Stimulated activated CD4-positive, alpha-beta T cell treated with anti-CD3 and anti-CD28 coated beads, TNF-alpha, amount 100 ng/mL, for 48 hours (primary cell): ENCODE data around the gene ZNF853.
"Not testable (repeated sequence)": the region's sequence is repeated elsewhere in the genome, so short reads cannot be mapped to it uniquely, and the experiment has no call there.

Source experiments
- DNase-seq, 3 donors: peaks; one replicate each; pipeline ENCODE4 v3.0.0-alpha.2; 2020; ENCODE audit warnings: low read depth in 3 of 3

Gene ZNF853

DNA sequence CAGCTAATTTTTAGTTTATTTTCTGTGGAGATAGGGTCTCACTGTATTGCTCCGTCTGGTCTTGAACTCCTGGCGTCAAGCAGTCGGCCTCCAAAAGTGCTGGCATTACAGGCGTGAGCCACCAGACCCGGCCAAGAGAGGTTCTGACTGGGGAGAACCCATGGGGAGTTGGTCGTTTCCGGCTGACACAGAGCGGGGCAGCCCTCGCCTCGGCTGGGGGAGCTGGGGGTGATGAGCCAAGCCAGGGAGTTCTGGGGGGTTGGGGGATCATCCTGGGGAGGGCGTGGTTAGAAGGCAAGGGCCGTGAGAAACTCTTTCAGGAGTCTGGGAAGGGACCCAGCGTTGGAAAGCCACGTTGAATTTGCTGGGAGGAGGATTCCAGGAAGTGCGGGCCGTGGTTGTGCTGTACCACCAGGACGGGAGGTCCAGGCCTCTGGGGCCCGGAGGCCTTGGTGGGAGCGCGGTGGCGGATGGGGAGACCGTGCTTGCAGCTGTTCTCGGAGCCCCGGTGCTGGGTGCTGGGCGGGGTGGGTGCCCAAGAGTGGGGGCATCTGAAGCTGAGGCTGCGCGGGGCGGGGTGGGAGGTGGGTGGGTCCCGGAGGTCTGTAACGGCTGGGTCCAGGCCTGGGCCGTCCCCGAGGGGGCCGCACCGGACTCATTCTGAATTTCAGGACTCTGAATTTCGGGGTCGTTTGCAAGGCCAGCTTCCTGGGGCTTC, 8.4 kb upstream of the ZNF853 start:
- no peak for DNase-seq

DNA sequence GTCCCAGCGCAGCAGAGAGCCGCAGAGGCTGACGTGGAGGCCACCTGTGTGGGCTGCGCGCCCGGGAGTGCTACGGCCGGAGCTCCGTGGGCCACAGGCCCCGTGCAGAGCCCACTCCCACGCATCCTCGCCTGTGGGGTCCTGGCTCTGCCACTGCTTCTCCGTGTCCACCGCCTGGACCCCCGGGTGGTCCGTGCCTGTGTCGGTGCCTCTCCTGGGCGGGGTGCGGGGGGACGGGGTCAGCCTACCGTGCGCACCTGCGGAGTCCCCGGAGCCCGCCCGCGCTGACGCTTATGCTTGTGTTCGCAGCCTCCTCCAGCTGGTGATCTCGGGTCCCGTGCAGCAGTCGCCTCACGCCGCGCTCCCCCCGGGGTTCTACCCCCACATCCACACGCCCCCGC, 7.8 kb upstream of the ZNF853 start:
- no peak for DNase-seq

DNA sequence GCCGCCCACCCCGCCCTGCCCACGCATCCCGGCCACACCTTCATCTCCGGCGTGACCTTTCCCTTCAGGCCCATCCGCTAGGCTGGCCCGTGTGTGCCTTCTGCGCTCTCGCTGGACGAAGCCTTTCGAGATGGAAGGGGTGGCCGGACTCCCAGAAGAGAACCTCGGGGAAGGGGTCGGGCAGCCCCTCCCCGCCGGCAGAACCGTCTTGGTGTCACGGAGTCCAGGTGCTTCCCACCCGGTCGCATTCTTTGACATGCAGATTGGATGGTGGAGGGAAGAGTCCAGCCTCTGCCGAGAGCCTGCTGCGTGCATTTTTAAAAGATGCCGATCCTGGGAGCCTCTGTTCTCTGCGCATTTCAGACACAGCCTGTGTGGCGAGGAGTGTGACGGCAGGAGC, 7.3 kb upstream of the ZNF853 start:
- no peak for DNase-seq

DNA sequence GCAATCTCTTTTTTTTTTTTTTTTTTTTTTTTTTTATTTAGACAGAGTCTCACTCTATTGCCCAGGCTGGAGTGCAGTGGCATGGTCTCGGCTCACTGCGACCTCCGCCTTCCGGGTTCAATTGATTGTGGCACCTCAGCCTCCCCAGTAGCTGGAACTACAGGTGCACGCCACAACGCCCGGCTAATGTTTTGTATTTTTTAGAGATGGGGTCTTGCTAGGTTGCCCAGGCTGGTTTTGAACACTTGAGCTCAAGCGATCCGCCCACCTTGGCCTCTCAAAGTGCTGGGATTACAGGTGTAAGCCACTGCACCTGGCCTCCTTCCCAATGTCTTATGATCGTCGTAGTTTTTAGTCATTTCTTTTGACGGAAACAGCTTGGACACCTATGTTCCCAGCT, 6.6 kb upstream of the ZNF853 start:
- DNase-seq, result no peak

DNA sequence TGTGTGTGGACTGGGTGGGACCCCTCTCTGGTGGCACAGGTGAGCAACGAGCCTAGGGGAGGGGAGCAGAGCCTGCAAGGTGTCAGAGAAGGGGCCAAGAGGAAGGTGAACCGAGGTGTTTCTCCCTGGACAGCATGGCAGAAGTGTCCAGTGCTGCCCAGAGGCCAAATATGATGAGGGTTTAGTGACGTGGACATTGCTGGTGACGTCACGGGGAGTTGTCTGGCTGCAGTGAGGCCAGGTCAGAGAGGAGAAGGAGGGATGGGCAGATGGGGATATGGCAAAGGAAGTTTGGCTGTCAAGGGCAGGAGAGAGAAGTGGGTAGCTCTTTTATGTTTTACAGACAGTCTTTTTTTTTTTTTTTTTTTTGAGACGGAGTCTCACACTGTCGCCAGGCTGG, 2.6 kb upstream of the ZNF853 start:
- no peak for DNase-seq

DNA sequence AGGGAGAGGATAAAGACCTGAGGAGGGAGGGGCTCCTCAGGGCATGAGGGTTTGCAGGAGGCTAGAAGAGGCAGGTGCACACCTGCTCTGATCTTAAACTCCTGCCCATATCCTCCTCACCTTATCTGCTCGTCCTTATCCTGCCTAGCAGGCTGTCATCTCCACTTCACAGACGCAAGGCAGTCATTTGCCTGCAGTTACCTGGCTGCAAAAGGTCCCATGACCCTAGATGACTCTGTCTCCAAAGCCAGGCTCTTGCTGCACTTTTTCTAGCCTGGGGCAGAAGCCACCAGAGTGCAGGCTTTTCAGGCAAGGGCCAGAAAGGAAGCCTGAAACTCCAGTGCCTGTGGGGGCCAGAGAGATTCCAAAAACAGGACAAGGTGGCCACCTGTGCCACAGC, 1.7 kb upstream of the ZNF853 start:
- DNase-seq, result no peak

DNA sequence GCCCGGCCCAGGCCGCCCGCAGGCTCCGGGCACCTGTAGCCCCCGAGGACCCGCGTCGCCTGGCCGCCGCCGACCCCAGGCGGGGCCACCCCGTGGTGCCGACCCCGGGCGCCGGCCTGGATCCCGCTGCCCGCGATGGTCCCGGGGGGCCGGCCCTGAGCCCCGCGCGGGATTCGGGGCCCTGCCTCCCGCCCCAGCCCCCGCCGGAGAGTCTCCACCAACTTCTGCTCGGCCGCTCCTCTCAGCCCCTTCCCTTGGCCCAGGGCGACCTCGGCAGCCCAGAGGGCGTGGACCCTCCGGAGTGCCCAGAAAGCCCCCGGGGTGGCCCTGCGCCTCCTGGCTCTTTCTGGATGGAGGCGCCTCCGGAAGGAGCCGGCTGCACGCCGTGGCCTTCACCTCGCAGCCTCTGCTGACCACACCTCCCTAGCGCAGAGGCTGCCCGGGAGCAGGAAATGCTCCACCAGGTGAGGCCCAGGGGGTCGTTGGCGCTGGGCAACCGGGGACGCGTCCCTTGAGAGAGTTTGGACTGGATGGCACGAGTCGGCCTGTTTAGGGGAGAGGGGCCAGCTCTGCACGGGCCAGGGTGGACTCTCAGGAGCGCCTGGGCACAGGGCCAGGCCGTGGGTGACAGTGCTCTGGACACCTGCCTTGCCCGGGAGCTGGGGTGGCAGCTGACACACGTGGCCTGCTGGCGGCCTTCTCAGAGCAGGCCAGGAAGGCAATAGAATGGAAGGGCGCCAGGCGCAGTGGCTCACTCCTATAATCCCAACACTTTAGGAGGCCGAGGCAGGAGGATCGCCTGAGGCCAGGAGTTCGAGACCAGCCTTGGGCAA, 529 bp downstream of the ZNF853 start:
- DNase-seq, result no peak

DNA sequence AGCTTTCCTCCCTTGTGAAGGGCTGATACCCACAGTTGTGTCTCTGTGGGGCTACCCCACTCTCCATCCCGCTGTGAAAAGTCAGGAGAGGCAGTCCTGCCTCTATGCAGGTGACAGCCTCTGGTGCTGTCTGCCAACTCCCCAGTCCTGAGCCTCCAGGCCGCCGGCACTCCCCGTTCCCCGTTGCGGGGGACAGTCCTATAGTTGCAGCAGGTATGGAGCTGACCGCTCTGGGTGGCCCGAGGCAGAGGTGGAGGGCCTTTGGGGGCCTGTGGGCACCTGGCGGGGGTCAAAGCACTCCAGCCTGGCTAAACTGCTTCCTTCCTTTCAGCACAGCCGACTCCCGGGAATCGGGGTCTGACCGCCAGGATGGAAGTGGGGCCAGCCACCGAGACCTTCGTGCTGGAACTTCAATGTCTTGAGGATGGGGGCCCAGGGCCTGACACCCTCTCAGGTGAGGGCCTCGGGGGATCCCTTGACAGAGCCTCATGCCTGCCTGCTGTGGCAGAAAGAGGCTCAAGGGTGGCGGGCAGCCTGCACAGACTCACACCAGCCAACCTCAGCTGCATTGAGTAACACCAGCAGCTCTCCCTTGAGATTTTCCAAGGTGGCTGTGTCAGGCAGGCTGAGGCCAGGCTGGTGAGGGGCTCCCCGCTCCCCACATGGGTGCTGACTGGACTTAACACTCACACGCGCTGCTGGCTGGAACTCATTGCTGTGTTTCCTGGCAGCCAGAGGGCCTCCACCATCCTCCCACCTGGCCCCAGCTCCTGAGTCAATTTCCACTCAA, 1.6 kb downstream of the ZNF853 start:
- DNase-seq, result no peak

DNA sequence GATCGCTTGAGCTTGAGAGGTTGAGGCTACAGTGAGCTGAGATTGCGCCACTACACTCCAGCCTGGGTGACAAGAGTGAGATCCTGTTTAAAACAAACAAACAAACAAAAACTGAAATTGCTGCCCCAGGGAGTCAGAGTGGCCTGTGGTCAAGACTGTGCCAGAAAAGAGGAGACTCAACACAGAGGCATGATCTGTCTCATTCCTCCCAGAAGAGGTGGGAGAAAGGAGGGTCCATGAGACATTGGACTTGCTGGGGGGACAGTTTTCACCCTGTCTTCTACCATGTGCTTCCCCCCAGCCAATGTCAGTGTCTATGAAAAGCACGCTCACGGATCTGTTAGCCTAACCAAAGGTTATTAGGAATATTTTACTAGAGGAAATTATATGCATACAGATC, 3.2 kb downstream of the ZNF853 start:
- DNase-seq, result no peak

DNA sequence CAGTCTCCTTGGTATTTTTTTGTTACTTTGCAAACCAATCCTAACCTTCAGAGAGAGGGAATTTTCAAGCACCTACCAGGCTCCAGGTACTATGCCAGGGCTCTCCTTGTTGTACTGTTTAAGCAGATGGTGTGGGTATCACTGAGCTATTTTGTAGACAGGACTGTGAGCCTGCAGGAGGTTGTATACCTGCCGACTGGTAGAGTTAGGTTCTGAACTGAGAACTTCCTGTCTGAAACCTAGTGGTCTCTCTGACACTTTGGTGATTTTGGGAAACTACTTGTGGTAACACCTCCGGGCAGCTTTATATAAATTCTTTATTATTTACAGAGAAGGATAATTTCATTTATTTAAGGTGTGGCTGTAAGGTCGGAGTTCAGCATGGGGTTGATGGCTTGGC, 4.6 kb downstream of the ZNF853 start:
- DNase-seq, result no peak

DNA sequence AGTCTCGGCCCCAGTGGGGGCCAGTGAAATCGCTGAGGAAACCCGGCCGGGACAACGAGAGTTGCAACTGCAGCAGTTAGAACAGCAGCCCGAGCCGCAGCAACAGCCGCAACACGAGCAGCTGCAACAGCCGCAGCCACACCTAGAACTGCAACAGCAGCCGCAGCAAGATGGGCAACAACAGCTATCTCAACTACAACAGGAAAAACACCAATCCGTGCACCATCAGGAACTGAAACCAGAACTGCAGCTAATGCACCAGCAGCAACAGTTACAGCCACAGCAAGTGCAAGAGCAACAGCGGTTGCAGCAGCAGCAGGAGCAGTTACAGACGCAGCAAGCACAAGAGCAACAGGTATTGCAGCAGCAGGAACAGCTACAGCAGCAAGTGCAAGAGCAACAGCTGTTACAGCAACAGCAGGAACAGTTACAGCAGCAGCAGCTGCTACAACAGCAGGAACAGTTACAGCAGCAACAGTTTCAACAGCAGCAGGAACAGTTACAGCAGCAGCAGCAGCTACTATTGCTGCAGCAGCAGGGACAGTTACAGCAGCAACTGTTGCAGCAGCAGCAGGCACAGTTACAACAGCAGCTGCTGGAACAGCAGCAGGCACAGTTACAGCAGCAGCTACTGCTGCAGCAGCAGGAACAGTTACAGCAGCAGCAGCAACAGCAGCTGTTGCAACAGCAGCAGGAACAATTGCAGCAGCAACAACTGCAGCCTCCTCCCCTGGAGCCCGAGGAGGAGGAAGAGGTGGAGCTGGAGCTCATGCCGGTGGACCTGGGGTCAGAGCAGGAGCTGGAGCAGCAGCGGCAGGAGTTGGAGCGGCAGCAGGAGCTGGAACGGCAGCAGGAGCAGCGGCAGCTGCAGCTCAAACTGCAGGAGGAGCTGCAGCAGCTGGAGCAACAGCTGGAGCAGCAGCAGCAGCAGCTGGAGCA, 6.1 kb downstream of the ZNF853 start:
- DNase-seq, result no peak

DNA sequence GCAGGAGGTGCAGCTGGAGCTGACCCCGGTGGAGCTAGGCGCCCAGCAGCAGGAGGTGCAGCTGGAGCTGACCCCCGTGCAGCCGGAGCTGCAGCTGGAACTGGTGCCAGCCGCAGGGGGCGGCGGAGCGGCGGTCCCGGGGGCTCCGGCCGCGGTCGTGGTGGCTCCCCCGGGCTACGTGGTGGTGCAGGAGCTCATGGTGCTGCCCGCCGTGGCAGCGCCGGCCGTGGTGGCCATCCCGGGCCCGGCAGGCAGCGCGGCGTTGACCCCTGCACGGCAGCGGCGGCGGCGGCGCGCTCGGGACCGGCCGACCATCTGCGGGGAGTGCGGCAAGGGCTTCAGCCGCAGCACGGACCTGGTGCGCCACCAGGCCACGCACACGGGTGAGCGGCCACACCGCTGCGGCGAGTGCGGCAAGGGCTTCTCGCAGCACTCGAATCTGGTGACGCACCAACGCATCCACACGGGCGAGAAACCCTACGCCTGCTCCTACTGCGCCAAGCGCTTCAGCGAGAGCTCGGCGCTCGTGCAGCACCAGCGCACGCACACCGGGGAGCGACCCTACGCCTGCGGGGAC, 6.8 kb downstream of the ZNF853 start:
- no peak for DNase-seq

DNA sequence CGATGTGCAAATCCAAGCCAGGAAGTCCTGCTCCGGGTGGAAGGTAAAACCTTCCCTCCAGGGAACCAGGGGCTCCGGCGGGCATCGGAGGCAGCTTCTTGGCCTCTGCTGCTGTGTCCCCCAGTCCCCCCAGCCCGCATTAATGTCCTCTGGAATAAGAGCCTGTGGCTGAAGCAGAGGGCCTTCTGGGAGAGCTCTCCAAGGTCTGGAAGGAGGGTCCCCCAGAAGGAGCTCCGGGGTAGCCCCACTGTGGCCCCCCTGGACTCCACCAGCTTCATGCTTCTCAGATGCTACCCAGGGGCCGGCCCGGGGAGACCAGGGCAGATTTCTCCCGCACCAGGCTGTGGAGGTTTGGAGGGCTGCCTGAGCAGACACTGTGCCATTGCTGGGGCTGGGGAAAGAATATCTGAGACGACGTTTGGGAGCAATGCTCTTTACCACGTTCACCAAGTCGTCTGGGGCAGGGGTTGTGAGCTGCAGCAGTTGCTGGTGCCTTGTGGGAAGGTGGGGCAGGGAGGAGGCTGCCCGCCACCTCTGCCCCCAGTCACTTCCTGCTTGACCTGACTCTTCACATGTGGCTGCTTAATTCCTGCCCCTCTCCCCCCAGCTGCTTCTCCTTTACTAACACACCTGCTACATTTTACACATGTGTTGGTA, 8.3 kb downstream of the ZNF853 start:
- DNase-seq, result no peak

DNA sequence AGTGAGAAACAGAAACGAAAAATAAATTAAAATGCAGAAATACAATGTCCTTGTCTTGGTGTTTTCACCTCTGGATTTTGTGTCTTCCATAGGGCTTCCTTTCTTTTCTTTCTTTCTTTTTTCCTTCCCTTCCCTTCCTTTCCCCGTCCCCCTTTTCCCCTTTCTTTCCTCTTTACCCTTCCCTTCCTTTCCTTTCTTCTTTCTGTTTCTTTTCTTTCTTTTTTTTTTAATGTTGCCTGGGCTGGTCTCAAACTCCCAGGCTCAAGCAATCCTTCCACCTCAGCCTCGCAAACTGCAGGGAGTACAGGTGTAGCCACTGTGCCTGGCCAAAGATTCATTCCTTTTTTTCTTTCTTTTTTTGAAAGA, 8.8 kb downstream of the ZNF853 start:
- no peak for DNase-seq

DNA sequence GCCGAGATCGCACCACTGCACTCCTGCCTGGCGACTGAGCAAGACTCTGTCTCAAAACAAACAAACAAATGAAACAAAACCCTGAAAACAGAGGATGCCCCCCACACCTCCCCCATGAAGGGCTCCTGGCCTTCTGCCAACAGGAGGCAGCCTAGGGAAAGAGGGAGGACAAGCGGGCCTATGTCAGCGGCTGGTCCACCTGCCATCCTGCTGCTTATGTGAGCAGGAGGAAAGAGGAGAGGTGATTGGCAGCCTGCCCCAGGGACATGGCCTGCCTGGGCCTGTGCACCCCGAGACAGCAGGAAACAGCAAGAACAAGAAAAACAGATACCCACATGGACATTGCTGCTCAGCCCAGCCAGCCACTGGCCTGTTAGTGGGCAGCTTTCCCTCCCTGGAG, 12.6 kb downstream of the ZNF853 start:
- DNase-seq, result no peak

DNA sequence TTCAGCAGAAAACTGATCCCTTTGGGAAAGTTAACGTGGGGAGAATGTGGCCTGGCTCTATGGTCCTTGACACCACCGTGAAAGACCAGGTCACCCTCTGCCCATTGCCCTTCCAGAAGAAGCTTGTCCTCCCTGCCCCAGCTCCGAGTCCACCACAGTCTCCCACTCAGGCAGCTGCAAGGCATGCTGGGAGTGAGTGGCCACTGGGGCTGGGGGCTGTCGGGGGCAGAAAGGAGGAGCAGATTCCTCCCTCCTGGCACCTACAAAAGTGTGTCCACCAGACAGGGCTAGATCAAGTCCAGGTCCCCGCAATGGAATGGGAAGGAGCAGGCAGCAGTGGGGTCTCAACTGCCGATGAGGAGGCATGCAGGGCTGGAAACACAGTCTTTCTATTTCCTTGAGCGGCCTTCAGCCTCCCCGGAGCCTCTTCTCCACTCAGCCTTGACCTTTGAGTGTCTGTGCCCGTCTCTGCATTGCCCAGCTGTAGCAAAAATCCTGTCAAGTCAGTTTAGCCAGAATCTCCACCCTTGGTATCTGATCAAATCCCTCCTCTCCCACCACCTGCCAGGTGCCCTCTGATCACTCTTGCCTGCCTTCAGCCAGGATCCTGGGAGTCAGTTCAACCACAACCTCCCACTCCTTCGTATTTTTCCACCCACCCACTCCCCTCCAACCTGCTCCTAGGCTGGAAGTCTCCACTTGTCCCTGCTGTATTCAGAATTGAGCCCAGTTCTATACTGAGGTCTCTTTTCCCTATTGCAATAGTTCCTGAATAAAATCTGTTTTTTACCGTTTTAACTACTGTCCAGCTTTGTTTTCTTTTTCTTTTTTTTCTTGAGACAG, 14.8 kb downstream of the ZNF853 start:
- no peak for DNase-seq

DNA sequence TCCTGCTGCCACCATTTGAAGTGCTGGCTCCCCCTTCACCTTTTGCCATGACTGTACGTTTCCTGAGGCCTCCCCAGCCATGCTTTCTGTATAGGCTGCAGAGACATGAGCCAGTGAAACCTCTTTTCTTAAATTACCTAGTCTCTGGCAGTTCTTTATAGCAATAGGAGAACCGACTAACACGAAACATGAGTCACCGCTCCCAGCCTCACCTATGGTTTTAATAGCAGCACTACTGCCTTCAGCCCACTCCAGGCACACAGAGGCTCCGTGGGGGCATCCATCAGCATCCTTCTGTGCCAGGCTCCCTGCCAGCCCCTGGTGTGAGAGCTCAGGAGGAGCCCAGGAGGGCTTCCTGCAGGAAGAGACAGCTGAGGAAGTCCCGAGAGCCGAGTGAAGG, 16.2 kb downstream of the ZNF853 start:
- no peak for DNase-seq

DNA sequence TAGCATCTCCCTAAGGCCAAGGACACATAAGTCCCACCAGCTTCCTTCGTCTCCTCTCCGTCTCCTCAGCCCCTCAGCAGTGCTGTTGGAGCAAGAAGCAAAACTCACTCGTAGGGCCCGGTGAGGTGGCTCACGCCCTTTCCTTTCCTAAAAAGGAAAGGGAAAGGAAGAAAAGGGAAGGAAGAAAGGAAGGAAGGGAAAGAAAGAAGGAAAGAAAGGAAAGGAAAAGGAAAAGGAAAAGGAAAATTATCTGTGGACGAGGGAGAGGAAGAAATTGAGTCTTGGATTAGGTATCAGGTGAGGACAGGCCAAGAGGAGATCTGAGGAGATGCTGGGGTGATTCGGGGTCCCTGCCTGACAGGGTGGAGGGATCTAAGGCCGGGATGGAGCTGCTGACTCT, 18.6 kb downstream of the ZNF853 start:
- no peak for DNase-seq

DNA sequence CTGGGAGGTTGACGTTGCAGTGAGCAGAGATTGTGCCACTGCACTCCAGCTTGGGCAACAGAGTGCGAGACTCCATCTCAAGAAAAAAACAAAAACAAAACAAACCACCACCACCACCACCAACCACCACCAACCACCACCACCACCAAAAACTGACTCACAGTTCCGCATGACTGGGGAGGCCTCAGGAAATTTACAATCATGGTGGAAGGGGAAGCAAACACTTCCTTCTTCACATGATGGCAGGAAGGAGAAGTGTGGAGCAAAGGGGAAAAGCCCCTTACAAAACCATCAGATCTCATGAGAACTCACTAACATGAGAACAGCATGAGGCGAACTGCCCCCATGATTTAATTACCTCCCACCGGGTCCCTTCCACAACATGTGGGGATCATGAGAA, 19.6 kb downstream of the ZNF853 start:
- DNase-seq, result not testable (repeated sequence)
